Stimulated activated CD4-positive, alpha-beta T cell treated with anti-CD3 and anti-CD28 coated beads, TNF-alpha, amount 100 ng/mL, for 1 hour (primary cell): ENCODE measurements around the gene MEOX1.
"Not testable (repeated sequence)": the region's sequence is repeated elsewhere in the genome, so short reads cannot be mapped to it uniquely, and the experiment has no call there.

Source experiments
- DNase-seq, 3 donors: peaks; one replicate each; pipeline ENCODE4 v3.0.0-alpha.2; 2020; ENCODE audit warnings: low read depth in 3 of 3, low spot score in 1 of 3

Gene MEOX1

DNA sequence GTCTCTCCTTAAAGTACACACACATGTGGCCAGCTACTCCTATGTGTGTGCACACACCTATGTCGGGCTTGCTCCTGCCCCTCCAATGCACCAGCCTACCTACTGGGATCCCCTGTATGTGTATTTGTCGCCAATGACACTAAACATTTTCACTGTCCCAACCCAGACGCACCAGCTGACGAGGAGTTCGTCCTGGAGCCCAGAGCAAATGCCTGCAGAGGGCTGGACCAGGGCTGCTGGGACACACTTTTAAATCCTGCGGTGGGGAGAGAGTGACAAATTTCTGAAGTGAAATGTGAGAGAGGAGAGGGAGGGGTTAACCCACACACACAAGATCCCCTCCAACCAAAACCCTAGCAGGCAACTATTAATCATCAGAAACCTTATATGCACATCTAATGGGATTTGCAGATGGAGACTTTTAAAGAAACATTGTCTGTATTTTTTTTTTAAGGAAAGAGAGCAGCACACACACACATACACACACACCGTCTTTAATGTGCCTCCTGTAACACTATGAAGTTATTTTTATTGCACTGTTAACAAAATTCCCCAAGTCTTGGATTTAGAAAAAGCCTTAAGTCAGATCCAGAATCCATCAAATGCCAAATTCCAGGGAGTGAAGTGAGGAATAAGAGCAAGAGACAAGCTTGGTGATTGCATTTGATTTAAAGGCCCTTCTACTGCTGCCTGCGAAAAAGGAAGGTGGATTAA lies at the start of gene MEOX1:
Gene MEOX1 (minus strand): TSS at position 224 of the 714 bp plus-strand sequence. CDS start 388 bp downstream, outside the sequence.
- no peak for DNase-seq

DNA sequence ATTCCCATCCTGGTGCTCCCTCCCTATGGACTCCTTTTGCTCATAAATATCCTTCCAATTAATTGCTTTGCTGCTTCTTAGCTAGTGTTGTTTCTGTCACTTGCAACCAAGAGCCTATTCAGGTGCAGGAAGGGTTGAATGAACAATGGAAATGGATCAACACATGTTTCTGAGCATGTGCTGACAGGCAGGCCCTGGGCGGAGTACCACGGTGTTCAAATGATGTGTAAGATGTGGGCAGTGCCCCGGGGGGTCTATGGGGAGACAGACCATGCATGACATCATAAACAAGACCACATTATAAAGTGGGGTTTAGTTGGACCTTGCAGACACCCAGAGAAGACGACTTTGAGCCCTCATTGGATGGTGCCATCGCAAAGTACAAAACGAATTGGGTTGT lies 48.4 kb upstream of the MEOX1 start:
- no peak for DNase-seq

DNA sequence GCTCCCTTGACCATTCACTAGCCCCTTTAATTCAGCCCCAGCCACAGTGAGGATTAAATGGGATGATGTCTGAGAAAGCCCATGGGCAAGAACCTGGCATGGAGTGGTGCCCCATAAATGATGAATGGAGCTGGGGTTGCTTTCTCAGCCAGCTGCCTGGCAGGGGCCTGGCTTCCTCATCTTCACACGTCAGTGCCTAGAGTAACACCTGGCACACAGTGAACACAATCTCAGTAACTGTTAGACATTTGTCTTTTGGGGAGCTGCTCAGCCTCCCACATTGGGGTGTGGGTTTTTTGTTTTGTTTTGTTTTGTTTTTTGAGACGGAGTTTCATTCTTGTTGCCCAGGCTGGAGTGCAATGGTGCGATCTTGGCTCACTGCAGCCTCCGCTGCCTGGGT lies 47.5 kb upstream of the MEOX1 start:
- no peak for DNase-seq

DNA sequence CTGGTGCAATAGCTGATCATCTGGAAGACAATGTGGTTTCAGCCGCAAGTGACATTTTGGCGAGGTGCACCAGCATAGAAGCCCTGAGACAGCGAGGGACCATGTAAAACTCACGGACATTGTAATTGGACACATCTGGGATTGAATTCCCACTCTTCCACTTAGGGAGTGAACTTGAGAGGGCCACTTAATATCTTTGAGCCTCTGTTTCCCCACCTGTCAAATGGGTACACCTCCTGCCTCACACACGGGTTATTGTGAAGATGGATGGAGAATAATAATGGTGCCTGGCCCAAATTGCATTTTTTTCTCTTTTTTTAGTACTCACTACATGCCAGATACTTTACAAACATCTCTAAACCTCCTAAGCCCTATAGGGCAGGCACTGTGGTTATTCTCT lies 45.5 kb upstream of the MEOX1 start:
- no peak for DNase-seq

DNA sequence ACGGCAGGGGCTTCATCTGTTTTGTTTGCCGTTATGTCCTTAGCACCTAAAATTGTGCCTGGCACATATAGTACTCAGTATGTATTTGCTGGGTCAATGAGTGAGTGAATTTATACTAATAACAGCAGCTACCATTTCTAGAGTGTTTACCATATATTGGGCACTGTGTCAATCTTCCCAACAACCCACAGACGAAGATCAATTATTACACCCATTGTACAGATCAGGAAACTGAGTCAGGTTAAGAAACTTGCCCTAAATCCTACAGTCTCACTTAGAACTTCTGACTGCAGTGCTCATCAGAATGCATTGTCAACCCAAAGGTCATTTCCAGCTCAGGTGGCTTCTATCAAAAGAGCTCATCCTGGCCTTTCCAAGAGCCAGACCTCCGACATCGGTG lies 44.5 kb upstream of the MEOX1 start:
- no peak for DNase-seq

DNA sequence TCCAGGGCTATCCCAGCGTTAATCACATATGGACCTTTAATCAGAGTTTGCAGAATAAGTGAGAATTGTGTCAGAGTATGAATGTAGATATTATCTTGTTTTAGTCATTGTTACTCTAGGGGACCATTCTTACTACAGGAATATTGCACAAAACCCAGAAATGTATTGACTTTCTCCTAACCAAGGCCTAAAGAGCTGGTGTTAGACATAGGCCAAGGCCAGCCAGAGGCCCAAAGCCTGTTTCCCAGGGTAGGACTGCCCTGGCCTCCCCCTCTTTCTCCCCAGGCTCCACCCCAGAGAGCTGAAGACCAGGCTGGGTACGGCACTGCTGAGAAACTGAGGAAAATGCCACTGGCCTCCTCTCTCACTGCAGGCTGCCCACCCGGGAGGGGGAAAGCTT lies 41.9 kb upstream of the MEOX1 start:
- DNase-seq = no peak

DNA sequence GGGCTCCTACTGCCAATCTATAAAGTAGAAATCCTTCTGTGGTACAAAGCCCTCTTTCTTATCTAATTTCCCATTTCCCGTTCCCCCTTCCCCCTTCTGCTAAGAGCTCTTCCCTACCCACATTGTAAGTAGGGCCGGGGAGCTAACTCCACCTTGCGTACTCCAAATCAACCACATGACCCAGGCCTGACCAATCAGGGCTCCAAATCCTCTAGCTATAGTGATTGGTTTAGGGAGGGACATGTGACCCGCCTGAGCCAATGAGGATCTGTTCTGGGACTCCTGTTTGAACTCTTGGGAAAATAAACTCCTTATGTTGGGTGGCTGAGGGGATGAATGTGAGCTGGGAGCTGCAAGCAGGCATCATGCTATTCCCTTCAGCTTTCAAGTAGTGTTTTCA lies 40.9 kb upstream of the MEOX1 start:
- DNase-seq = no peak

DNA sequence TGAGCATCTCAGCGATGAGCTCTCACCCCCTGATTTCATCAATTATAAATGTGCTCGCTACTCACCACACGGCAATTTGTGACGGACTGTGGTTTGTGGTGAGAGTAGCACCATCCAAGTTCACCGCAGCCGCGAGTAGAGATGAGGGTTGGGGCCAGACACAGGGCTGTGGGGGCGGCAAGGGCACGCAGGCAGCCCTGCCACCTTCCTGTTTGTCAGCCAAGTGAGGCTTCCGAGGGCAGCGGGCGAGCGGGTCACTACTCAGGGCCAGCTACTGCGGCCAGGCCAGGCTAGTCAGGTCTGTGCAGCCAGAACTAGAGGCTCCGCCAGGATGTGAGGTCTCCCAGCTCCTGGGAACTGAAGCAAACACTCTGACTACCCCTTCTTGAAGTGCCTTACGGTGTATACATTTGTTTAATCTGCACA lies 39.6 kb upstream of the MEOX1 start:
- no peak for DNase-seq

DNA sequence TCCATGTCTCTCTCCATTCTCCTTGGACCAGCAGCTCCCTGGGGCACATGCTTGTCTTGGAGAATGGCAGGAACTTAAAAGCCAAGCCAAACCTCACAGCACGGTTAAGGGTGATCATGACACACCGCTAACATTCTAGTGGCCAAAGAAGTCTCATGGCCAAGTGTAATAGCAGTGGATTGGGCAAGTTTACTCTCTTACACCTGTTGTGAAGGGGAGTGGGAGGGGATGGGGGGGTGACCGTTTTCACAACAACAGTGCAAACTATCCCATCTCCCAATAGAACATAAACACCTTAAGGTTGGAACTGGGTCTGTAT lies 37.7 kb upstream of the MEOX1 start:
- no peak for DNase-seq

DNA sequence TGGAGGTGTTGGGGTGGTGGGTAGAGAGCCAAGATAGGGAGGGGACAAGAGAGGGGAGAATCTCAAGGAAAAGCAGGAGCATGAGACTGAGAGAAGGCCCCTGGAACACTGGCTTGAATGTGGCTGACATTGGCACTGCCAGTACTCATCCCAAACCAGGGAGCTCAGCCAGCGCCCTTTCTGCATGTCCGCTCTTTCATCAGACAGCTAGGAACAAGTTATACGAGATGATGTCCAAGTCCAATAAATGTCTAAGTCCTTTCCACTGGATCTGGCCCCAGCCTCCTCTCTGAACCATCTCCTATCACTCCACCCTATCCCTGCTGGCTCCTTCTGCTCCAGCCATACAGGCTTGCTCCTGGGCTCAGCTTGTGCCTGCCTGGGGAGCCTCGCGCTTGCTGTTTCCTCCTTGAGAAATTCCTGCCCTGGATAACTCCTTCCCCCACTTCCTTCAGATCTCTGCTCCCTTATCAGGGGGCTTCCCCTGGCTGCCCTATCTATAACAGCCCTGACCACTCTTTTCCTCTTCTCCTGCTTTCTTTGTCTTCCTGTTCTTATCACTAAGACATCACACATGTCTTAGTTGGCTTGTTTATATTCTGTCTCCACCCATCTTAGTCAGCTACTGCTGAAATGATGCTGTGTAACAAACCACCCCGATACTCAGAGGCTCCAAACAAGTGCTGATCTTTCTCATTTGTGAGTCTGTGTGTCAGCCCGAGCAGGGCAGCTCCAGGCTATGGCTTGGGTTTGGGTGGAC lies 37.1 kb upstream of the MEOX1 start:
- no peak for DNase-seq

DNA sequence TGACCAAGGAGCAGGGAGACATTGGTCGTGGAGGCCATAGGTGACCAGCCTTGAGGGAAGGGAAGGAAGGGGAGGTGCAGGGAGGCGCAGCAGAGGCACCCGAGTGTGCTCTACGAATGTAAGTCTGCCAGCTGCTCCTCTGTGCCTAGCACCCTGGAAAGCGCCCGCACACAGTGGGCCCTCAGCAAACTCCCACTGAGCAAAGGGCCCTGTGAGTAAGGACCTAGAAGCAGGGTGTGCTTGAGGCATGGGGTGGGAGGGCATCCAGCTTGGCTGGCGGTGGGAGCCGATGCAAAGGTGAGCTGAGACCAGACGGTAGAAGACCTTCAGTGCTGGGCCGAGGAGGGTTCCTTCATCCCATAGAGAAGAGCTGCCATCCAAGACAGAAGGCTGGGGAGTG lies 36.2 kb upstream of the MEOX1 start:
- no peak for DNase-seq

DNA sequence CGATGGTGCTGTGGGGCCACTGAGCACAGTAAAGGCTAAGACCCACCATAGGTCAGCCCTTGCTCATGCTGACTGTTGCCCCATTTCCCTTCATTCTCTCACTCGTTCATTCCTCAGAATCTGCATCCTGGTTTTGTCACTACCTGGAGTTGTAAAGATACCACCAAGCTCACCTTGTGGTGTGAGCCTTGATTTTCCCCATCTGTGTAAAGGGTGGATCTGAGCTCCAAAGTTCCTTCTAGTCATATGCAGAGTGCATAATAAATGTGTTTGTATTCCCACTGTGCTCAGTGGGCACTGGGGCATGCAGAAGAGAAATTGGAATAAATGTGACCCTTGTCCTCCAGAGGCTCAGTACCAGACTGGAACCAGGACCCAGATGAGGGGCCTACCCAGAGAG lies 35.2 kb upstream of the MEOX1 start:
- no peak for DNase-seq

DNA sequence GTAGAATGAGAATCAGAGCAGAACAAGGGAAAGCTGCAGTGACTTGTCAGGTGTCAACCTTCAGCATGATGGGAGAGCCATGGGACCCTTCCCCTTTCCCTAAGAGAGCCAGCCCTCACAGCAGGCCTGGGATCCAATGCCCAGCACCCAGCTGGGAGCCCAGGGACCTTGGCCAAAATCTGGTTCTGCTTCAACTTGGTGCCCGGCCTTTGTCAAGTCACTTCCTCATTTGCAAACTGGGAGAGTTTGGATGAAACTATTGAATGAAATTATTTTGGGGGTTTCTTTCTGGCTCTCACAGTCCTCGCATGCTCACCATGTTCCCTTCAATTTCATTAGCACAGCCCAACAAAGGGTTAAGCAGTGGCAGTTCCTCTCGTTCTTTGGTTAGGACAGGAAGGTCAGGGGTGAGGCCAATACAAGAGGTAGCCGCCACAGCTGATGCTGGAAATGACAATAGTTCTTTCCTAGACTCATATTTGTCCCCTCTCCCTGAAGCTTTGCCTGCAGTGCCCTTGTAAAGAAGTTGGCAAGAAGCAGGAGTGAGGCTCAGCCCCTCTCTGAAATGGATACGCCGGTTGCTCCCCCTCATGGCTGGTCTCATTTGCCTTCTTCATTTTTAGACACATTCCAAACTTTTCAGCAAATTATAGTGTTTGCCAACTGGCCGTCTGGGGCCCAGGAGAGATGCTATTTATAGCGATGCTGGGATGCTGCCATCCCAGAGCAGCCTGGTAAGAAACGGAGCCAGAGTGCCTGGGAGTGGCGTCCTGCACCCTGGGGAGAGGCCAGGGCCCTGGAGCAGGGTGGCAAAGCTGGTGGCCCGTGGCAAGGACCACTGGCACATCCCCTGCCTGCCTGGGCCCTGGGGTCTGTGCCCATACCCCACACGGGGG lies 34.5 kb upstream of the MEOX1 start:
- no peak for DNase-seq

DNA sequence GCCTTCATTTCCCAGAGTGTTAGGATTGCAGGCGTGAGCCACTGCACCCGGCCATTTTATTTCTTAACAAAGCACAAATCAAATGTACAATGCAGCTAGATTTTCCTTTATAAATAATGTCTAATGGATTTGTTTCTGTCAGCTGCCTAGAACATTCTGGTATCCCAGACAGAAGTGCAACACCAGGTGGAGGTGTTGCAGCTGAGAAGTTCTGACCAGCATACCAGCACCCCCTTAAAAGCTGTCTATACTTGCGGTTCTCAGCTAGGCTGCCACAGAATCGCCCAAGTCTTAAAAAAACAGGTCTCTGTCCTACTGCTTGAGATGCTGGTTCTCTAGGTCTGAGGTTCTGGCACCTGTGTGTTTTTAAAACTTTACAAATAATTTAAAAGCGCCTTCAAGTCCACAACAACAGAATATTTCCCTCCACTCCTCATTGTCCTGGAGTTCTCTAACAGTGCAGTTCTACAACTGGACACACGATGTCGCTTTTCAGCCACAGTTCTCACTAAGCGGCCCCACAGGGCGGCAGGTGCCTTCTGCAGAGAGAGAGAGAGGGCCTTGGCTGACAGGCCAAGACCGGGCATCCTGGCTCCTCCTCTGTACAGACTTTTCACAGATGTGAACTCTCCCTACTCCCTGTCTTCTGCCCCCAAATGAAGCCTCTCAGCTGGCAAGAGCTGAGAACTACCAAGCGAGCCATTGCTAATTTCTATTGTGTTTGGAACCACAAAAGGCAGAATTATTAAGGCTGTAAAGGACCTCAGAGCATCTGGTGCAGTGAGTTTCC lies 32.6 kb upstream of the MEOX1 start:
- peak; percentile 38 to 52 (median 51) for DNase-seq

DNA sequence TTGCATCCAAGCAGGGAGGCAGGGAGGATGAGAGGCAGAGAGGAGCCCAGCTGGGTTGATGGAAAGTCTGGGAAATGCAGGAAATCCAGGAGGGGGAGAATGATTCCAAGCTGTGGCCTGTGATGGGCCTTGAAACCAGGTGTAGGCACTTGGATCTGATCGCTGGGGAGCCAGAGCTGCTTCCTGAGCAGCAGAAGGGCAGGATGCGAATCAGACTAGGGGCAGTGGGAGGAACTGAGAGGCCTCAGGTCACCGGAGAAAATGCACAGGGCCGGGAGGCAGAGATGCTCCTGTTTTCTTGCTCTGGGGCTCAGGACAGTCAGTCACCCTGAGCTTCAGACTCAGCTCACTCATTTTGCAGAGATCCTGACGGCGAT lies 29.6 kb upstream of the MEOX1 start:
- DNase-seq = no peak

DNA sequence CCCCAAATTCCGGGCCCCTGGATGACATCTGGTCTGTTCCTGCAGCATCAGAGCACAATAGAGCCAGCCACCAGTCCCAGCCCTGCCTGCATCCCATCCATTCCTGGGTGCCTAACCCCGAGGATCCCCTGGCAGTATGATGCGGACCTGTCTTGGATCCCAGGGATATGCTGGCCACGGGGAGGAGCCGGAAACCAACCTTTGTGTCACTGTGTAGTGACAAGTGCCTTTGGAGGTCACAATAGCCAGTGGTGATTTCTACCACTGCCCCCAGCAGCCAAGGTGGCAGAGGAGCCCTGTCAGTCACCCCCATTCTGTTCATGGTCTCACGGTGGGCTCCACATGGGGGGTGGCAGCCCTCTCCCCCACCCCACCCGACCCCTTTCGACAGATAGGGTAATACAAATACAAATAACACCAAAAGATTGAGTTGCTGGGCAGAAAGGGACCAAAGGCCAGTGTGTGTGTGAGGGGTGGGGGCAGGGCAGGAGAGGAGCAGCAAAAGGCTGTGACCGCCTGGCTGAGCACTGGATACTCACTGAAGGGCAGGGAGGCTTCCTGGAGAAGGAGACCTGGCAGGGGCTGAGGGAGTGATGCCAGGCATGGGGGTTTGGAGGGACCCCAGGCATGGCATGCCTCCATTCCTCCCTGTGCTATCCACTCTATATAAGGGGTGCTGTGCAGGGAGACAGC lies 29.0 kb upstream of the MEOX1 start:
- no peak for DNase-seq

DNA sequence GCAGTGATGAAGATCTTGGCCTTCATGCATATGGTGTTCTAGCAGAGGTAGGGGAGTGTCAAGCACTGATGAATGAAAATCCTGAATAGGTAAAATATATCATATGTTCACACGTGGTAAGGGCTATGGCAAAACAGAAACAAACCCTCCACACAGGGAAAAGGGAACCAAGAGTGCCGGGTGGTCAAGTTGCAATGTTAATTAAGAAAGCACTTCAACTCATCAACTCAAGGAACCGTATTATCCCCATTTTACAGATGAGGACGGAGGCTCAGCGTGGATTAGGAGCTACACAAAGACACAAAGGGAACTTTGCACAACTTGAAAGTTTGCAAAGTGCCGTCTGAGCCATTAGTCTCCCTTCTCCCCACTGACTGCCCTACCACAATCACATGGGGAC lies 28.1 kb upstream of the MEOX1 start:
- no peak for DNase-seq

DNA sequence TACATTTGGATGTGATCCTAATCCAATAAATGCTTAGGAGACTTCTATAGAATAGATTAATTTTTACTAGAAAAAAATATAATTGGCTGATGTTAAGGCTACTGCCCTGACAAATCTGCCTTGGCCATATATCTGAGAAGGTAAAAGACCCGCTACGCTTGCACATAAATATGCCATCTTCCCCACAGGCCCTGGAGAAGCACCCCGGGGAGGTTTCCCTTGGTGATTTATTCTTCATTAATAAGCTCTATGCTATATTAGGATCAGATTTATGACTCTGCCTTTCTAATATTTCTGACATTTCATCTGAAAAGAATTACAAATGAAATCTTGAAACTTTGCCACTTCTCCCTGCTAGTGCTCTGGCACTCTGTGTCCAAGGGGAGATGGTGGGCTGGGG lies 27.4 kb upstream of the MEOX1 start:
- DNase-seq = no peak

DNA sequence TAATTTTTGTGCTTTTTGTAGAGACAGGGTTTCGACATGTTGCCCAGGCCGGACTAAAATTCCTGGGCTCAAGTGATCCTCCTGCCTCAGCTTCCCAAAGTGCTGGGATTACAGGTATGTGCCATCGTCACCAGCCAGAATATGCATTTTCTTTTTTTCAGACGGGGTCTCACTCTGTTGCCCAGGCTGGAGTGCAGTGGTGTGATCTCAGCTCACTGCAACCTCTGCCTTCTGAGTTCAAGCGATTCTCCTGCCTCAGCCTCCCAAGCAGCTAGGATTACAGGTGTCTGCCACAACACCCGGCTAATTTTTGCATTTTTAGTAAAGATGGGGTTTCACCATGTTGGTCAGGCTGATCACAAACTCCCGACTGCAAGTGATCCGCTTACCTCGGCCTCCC lies 25.2 kb upstream of the MEOX1 start:
- not testable (repeated sequence) for DNase-seq

DNA sequence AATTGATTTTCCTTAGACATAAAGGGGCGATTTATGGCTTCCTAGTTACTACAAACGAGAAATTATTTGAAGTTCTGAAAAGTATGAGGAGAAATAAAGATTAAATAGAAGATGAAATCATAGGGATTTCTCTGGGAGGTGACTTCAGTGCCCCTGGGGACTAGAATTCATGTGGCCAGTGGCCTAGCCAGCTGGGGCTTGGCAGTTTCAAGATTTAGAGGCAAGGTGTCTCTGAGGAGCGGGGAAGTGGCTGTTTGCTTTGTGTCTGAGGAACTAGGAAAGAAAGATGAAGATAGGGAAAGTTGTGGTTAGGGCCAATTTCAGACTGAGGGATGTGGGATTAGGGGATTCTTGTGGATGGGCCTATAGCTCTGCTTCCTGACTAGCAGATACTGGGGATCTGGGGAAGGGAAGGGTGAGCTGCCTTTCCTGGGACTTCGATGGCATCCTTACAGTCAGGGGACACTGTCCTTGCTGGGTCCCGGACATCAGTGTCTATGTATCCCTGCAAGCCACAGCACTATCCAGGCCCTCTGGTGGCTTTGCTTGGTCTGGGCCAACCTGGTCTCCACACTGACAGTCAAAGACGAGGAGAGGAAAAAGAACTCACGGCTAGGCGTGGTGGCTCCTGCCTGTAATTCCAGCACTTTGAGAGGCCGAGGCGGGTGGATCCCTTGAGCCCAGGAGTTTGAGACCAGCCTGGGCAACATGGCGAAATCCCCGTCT lies 22.4 kb upstream of the MEOX1 start:
- no peak for DNase-seq
